Eye (tissue), 1 donor: ENCODE results near the gene PFKFB4.
"Not testable (repeated sequence)": the region's sequence is repeated elsewhere in the genome, so short reads cannot be mapped to it uniquely, and the experiment has no call there.

Experiments
- DNase-seq: peaks from one replicate; pipeline ENCODE4 v3.0.0-alpha.2; 2015

Gene PFKFB4

GRCh38 chr3:48524970-48525369 is 31.6 kb downstream of the PFKFB4 start:
- no peak for DNase-seq

GRCh38 chr3:48521635-48522034 is 35.0 kb downstream of the PFKFB4 start:
- no peak for DNase-seq

GRCh38 chr3:48519277-48519643 is 37.3 kb downstream of the PFKFB4 start:
- DNase-seq = no peak

GRCh38 chr3:48518638-48519276 is 37.8 kb downstream of the PFKFB4 start:
- no peak for DNase-seq

- DNase-seq = no peak
Observed at GRCh38 chr3:48518069-48518468, 38.5 kb downstream of the PFKFB4 start.

- no peak for DNase-seq
Observed at GRCh38 chr3:48516571-48516970, 40.0 kb downstream of the PFKFB4 start.

GRCh38 chr3:48514431-48515227 is 42.0 kb downstream of the PFKFB4 start:
- DNase-seq = no peak

- DNase-seq = no peak
Observed at GRCh38 chr3:48511551-48511950, 45.1 kb downstream of the PFKFB4 start.

- DNase-seq = peak; percentile 61
Observed at GRCh38 chr3:48507256-48508061, 49.1 kb downstream of the PFKFB4 start.

- DNase-seq = no peak
Observed at GRCh38 chr3:48505968-48506504, 50.6 kb downstream of the PFKFB4 start.

GRCh38 chr3:48505146-48505545 is 51.5 kb downstream of the PFKFB4 start:
- no peak for DNase-seq

- peak; percentile 76 for DNase-seq
Observed at GRCh38 chr3:48504051-48504946, 52.3 kb downstream of the PFKFB4 start, which contains the start of gene SHISA5. Gene SHISA5, minus strand, starts transcription at chr3:48504174. Its CDS starts 80 bp downstream, at chr3:48504094.

GRCh38 chr3:48503401-48504050 is 53.1 kb downstream of the PFKFB4 start:
- DNase-seq = no peak

GRCh38 chr3:48502728-48503168 is 53.9 kb downstream of the PFKFB4 start:
- DNase-seq = peak; percentile 11

- DNase-seq = no peak
Observed at GRCh38 chr3:48502121-48502520, 54.5 kb downstream of the PFKFB4 start.

- DNase-seq = no peak
Observed at GRCh38 chr3:48501196-48501595, 55.4 kb downstream of the PFKFB4 start.

- no peak for DNase-seq
Observed at GRCh38 chr3:48500656-48501055, 55.9 kb downstream of the PFKFB4 start.

GRCh38 chr3:48493203-48493501 is 63.5 kb downstream of the PFKFB4 start:
- no peak for DNase-seq

GRCh38 chr3:48492461-48493202 is 64.0 kb downstream of the PFKFB4 start:
- DNase-seq = peak; percentile 36

- DNase-seq = no peak
Observed at GRCh38 chr3:48486952-48487351, 69.7 kb downstream of the PFKFB4 start.

GRCh38 chr3:48482822-48483221 is 73.8 kb downstream of the PFKFB4 start:
- DNase-seq = not testable (repeated sequence)
